Activated T-cell treated with anti-CD3 and anti-CD28 coated beads, Interleukin-2, amount 50 U/mL, for 4 hours (primary cell): ENCODE measurements around the gene EYS. TPM values are rescaled to one million over a fixed set of nuclear protein-coding genes. Genes with fewer than 3 reads are reported as not detected.
"Not testable (repeated sequence)": the region's sequence is repeated elsewhere in the genome, so short reads cannot be mapped to it uniquely, and the experiment has no call there.

Experiments
- ATAC-seq, 2 donors: fragments of 200-7000 bp; cut with Tn5 transposase; one replicate each; pipeline ENCODE4 v1.10.0; 2021
- DNase-seq: peaks from one replicate; pipeline ENCODE4 v3.0.0-alpha.2; 2020
- H3K27me3 Mint-ChIP-seq: one replicate; pipeline ENCODE4 v1.8.0; 2021; ENCODE audit warnings: low read depth, mixed read lengths
- H3K36me3 Mint-ChIP-seq: one replicate; pipeline ENCODE4 v1.8.0; 2022; ENCODE audit warnings: mixed read lengths; ENCODE audit not compliant: insufficient read depth
- H3K4me1 Mint-ChIP-seq: one replicate; pipeline ENCODE4 v1.8.0; 2021; ENCODE audit warnings: low read depth, mixed read lengths
- H3K4me3 Mint-ChIP-seq: one replicate; pipeline ENCODE4 v1.8.0; 2021; ENCODE audit warnings: mild to moderate bottlenecking, moderate library complexity, mixed read lengths
- H3K9me3 Mint-ChIP-seq: one replicate; pipeline ENCODE4 v1.8.0; 2021; ENCODE audit warnings: mixed read lengths
- total RNA-seq, 3 donors: library from RNA; stranded (reverse); gene quantifications; one replicate each; pipeline ENCODE4 v1.2.1, GENCODE V29; 2021

EYS gene
- total RNA-seq, 3 donors from 2014 or later: not detected

GRCh38 chr6:65667916-65668656, 38.9 kb downstream of the EYS start:
- H3K4me3 Mint-ChIP-seq: no peak overlapping the region
- H3K27me3 Mint-ChIP-seq: no peaks in the 10 kb centered on the region
- DNase-seq (no peak), ATAC-seq (no peak)
- H3K4me1 Mint-ChIP-seq: no peaks in the 10 kb centered on the region
- H3K36me3 Mint-ChIP-seq: no peaks in the 10 kb centered on the region
- H3K9me3 Mint-ChIP-seq: peaks cover 20% of the 10 kb centered on the region

GRCh38 chr6:65650086-65650485, 56.9 kb downstream of the EYS start:
- no peaks in the 10 kb centered on the region for H3K36me3 Mint-ChIP-seq
- DNase-seq (no peak), ATAC-seq (no peak)
- H3K27me3 Mint-ChIP-seq: no peaks in the 10 kb centered on the region
- no peaks in the 10 kb centered on the region for H3K4me1 Mint-ChIP-seq
- peaks cover 17% of the 10 kb centered on the region for H3K9me3 Mint-ChIP-seq
- no peak overlapping the region for H3K4me3 Mint-ChIP-seq

- no peaks in the 10 kb centered on the region for H3K4me1 Mint-ChIP-seq
- DNase-seq (no peak), ATAC-seq (no peak)
- H3K27me3 Mint-ChIP-seq: no peaks in the 10 kb centered on the region
- no peaks in the 10 kb centered on the region for H3K36me3 Mint-ChIP-seq
- no peak overlapping the region for H3K4me3 Mint-ChIP-seq
- H3K9me3 Mint-ChIP-seq: peaks cover 23% of the 10 kb centered on the region
Measured at GRCh38 chr6:65649392-65649791, 57.6 kb downstream of the EYS start.

- ATAC-seq: no peak
- DNase-seq: no peak
- H3K27me3 Mint-ChIP-seq: no peaks in the 10 kb centered on the region
- no peaks in the 10 kb centered on the region for H3K36me3 Mint-ChIP-seq
- no peak overlapping the region for H3K4me3 Mint-ChIP-seq
- peaks cover 17% of the 10 kb centered on the region for H3K9me3 Mint-ChIP-seq
- H3K4me1 Mint-ChIP-seq: no peaks in the 10 kb centered on the region
Measured at GRCh38 chr6:65646544-65646943, 60.5 kb downstream of the EYS start.

GRCh38 chr6:65642776-65643175, 64.2 kb downstream of the EYS start:
- H3K9me3 Mint-ChIP-seq: peaks cover 20% of the 10 kb centered on the region
- no peak overlapping the region for H3K4me3 Mint-ChIP-seq
- no peaks in the 10 kb centered on the region for H3K27me3 Mint-ChIP-seq
- DNase-seq: no peak
- ATAC-seq: no peak
- no peaks in the 10 kb centered on the region for H3K4me1 Mint-ChIP-seq
- H3K36me3 Mint-ChIP-seq: no peaks in the 10 kb centered on the region

- H3K4me3 Mint-ChIP-seq: no peak overlapping the region
- H3K4me1 Mint-ChIP-seq: no peaks in the 10 kb centered on the region
- peaks cover 3% of the 10 kb centered on the region for H3K9me3 Mint-ChIP-seq
- H3K27me3 Mint-ChIP-seq: no peaks in the 10 kb centered on the region
- DNase-seq (no peak), ATAC-seq (no peak)
- H3K36me3 Mint-ChIP-seq: no peaks in the 10 kb centered on the region
Measured at GRCh38 chr6:65638047-65638831, 68.8 kb downstream of the EYS start.

GRCh38 chr6:65637289-65638046, 69.6 kb downstream of the EYS start:
- no peaks in the 10 kb centered on the region for H3K36me3 Mint-ChIP-seq
- ATAC-seq: no peak
- H3K4me1 Mint-ChIP-seq: no peaks in the 10 kb centered on the region

GRCh38 chr6:65633501-65633900, 73.5 kb downstream of the EYS start:
- Mint-ChIP-seq H3K4me1 (no peaks in the 10 kb centered on the region), H3K4me3 (no peak overlapping the region), H3K36me3 (no peaks in the 10 kb centered on the region), H3K27me3 (no peaks in the 10 kb centered on the region), H3K9me3 (peaks cover 9% of the 10 kb centered on the region)
- DNase-seq: no peak
- no peak for ATAC-seq

More at GRCh38 chr6:65637289-65638046, 69.6 kb downstream of the EYS start:
- Mint-ChIP-seq H3K27me3 (no peaks in the 10 kb centered on the region), H3K9me3 (peaks cover 3% of the 10 kb centered on the region), H3K4me3 (no peak overlapping the region)
- DNase-seq: no peak

- ATAC-seq (no peak), DNase-seq (no peak)
- Mint-ChIP-seq H3K36me3 (no peaks in the 10 kb centered on the region), H3K9me3 (peaks cover 12% of the 10 kb centered on the region), H3K4me3 (no peak overlapping the region), H3K4me1 (no peaks in the 10 kb centered on the region), H3K27me3 (no peaks in the 10 kb centered on the region)
Measured at GRCh38 chr6:65631711-65632110, 75.3 kb downstream of the EYS start.

GRCh38 chr6:65627434-65627999, 79.5 kb downstream of the EYS start:
- H3K4me1 Mint-ChIP-seq, H3K36me3 Mint-ChIP-seq, H3K4me3 Mint-ChIP-seq, ATAC-seq, DNase-seq, H3K27me3 Mint-ChIP-seq: not testable (repeated sequence)
- peaks cover 23% of the 10 kb centered on the region for H3K9me3 Mint-ChIP-seq

- no peaks in the 10 kb centered on the region for H3K27me3 Mint-ChIP-seq
- DNase-seq (no peak), ATAC-seq (no peak)
- no peaks in the 10 kb centered on the region for H3K36me3 Mint-ChIP-seq
- no peak overlapping the region for H3K4me3 Mint-ChIP-seq
- no peaks in the 10 kb centered on the region for H3K4me1 Mint-ChIP-seq
- peaks cover 23% of the 10 kb centered on the region for H3K9me3 Mint-ChIP-seq
Measured at GRCh38 chr6:65627015-65627414, 80.0 kb downstream of the EYS start.

GRCh38 chr6:65623566-65623965, 83.5 kb downstream of the EYS start:
- H3K4me1 Mint-ChIP-seq: no peaks in the 10 kb centered on the region
- peaks cover 14% of the 10 kb centered on the region for H3K9me3 Mint-ChIP-seq
- no peaks in the 10 kb centered on the region for H3K36me3 Mint-ChIP-seq
- DNase-seq (no peak), ATAC-seq (no peak)
- H3K27me3 Mint-ChIP-seq: no peaks in the 10 kb centered on the region
- no peak overlapping the region for H3K4me3 Mint-ChIP-seq

- H3K4me3 Mint-ChIP-seq: no peak overlapping the region
- no peaks in the 10 kb centered on the region for H3K4me1 Mint-ChIP-seq
- H3K27me3 Mint-ChIP-seq: no peaks in the 10 kb centered on the region
- DNase-seq (no peak), ATAC-seq (no peak)
- H3K36me3 Mint-ChIP-seq: no peaks in the 10 kb centered on the region
- peaks cover 2% of the 10 kb centered on the region for H3K9me3 Mint-ChIP-seq
Measured at GRCh38 chr6:65610746-65611145, 96.3 kb downstream of the EYS start.

- H3K4me3 Mint-ChIP-seq: no peak overlapping the region
- no peaks in the 10 kb centered on the region for H3K36me3 Mint-ChIP-seq
- H3K27me3 Mint-ChIP-seq: no peaks in the 10 kb centered on the region
- DNase-seq (no peak), ATAC-seq (no peak)
- H3K9me3 Mint-ChIP-seq: peaks cover 10% of the 10 kb centered on the region
- no peaks in the 10 kb centered on the region for H3K4me1 Mint-ChIP-seq
Measured at GRCh38 chr6:65595540-65595939, 111.5 kb downstream of the EYS start.
